ENCODE results near the gene JMJD4.

The JMJD4 gene

DNA sequence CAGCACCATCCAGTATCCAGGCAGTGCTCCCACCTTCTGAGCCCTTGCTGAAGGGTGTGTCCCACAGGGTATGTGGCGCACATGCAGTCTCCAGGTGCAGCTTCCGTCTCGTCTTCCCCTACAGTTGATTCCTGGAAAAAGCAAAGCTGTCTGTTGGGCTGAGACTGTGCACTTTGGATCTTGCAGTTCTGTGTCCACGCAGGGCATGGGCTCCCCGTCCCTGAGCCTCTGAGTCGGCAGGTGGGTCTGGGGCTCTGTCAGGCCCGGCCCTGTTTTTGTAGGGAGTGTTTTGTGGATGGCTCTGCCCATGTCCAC, 33.0 kb upstream of the JMJD4 start:
- no peak for DNase-seq

DNA sequence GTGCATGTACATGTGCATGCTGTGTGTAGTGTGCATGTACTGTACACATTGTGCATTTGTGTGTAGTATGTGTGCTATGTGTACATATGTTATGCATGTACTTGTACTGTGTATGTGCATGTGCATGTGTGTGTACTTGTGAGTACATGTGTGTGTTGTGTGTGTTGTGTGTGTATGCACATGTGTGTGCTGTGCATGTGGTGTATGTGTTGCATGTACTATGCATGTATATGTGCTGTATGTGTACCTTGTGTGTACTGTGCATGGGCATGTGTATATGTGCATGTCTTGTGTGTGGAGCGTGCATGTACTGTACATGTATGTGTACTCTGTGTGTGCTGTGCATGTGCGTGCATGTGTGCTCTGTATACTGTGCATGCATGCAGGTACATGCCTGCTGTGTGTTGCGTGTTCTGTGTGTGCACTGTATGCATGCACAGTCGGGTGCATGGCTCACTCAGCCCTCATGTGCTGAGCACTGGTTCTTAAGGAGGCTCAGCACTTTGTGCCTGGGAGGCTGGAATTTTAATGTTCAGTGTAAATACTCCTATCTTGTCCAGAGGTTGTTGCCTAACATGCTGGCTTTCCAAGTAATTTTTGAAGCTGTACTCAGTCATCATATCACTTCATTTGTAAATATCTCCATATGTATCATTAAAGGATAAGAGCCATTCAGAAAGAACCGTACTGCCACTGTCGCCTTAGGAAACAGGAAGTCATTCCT, 32.5 kb upstream of the JMJD4 start:
- no peak for DNase-seq

GRCh38 chr1:227766653-227767277, 31.7 kb upstream of the JMJD4 start:
- no peak for DNase-seq

- DNase-seq: no peak
Measured at GRCh38 chr1:227766015-227766634, 31.0 kb upstream of the JMJD4 start.

GRCh38 chr1:227765261-227766014, 30.3 kb upstream of the JMJD4 start:
- DNase-seq: no peak

DNA sequence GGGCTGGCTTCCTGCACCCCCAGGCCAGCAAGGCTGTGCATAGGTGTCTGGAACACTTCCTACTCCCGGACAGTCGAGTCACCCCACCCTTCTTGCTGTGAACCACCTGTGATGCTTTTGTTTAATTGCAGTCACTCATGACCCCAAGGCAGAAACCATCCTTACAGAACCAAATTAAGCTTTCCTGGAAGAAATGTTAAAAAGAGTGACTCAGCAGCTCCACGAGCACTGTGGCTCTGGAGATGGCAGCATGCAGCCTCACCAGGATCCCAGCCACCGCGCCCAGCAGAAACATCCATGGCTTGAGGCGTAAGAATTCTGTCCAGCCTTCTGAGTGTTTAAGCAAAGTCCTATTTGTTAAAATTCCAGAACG, 28.9 kb upstream of the JMJD4 start:
- no peak for DNase-seq

DNA sequence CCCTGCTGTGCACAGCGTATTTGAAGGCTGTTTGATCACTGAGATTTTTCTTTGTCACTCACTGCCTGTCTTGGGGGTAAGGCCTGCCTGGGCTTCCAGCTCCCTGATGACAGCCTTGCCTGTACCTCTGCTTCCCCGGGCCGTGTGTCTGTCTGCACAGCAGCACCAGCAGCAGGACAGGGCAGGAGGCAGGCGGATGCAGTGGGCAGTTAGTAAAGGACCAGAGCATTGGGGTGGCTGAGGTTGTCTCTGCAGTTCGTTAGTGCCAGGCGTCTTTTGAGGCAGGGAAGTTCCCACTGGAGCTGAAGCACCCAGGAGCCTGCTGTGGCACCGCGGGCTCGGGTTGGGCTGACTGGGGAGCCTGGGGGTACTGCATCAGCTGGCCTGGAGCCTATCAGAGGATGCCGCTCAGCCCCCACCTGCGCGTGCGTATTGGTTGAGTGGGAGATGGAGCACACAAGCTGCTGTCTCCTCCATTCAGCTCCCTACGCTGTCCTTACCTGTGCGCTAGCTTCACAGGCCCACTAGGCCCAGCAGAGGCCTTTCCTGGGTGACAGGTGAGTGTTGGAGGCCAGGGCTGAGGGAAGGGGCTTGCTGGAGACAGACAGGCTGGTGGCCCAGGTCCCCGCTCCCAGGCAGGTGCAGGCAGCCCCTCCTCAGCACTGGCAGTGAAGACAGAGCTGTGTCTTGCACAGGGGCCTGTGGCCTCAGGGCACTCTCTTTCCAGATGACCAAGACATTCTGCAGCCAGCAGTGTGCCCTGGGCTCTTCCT, 28.3 kb upstream of the JMJD4 start:
- DNase-seq: no peak

DNA sequence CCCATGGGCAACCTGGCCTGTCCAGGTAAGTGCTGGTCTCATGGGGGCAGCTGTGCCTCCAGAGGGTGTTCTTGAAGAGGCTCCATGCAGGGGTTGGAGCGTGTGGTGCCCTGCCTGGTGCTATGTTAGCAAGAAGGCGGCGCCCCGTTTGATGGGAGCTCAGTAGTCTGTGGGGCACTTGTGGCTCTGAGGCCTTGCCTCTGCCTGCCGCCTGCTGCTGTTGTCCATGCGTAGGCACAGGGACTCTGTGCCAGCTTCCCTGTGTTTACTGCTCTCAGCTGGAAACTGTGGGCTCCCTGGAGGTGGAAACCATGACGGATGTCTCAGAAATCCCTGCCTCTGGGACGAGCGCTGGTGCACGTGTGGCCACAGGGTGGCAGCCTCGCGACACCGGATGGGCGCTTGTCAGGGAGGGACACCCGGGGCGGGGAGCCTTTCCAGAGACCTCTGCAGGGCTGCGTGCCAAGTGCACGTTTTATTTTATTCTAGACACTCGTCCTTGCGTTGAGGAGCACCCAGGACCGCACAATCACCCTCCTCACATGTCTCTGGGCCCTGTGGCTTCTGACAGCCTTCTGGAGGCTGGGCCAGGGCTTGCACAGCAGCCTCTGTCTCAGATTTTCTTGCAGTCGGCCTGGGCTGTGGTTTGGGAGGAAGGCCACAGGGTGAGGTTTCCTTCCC, 27.3 kb upstream of the JMJD4 start:
- DNase-seq: peak; percentile 89

- DNase-seq: no peak
Measured at GRCh38 chr1:227761621-227762230, 26.6 kb upstream of the JMJD4 start.

GRCh38 chr1:227760377-227760776, 25.3 kb upstream of the JMJD4 start:
- no peak for DNase-seq

DNA sequence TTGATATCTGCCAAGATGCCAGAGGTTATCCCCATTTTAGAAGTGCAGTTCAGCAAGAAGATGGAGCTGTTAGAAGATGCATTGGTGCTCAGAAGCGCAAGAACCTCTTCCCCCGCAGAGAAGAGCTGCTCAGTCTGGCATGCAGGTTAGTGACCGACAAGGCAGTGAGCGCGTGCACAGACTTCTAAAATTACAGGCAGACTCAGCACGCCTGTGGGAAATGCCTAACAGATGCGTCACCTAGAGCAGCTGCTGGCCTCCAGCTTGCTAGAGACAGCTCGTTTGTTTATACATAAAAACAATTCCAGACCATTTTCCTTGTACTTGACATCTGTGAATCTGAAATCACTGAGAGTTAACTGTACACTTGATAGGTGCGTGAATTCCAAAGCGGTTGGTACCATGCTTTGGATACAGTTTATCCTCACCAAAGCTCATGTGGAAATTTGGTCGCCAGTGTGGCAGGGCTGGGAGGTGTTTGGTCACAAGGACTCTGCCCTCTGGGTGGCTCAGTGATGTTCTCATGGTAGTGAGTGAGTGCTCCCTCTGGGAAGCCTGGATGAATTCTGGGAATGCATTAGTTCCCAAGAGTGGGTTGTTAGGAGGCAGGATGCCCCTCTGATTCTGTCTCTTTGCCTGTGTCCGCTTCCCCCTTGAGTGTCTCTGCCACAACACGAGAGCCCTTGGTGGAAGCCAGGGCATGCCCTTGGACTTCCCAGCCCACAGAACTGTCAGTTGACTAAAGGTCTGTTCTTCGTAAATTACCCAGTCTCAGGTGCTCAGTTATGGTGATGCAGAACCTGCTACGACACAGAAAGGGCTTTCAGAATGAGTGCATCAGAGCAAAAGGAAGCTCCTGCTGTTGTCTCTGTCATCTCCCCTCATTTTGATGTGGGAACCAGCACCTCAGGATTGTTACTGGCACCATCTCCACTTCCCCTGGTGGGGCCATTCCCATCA, 24.5 kb upstream of the JMJD4 start:
- no peak for DNase-seq

DNA sequence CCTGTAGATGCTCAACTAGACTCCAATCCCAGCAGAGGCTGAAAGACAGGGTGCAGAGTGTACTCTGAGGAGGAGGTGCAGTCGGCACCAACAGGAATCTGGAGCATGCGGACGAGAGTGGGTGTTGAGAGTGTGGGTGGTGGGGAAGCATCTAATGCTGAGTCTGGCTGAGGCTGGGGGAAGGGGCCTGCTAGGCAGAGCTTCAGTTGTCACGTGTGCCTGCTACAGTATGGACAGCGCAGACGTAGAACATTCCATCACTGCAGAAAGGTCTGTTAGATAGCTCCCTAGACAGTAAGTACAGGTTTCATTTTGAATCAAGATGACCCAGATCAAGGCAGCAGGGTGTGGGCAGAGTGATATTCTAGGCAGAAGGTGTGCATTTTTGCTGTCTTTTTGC, 23.3 kb upstream of the JMJD4 start:
- no peak for DNase-seq

DNA sequence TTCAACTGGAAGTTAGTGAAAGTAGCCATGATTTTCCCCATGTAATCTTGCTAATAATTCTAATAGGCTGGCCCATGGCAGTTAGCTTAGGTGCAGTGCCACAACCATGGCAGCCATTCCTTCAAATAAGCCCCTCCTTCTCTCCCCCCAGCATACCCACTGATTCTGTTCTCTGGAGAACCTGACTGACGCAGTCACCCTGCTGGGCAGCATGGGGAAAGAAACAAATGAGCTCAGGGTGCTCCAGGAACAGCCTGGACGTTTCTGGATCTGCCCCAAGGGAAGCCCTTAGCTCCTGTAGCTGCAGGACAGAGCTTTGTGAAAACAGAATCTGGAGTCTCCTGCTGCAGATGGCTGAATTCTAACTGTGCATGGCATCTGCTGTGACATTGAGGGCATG, 22.7 kb upstream of the JMJD4 start:
- no peak for DNase-seq

- no peak for DNase-seq
Measured at GRCh38 chr1:227756172-227756959, 21.3 kb upstream of the JMJD4 start.

DNA sequence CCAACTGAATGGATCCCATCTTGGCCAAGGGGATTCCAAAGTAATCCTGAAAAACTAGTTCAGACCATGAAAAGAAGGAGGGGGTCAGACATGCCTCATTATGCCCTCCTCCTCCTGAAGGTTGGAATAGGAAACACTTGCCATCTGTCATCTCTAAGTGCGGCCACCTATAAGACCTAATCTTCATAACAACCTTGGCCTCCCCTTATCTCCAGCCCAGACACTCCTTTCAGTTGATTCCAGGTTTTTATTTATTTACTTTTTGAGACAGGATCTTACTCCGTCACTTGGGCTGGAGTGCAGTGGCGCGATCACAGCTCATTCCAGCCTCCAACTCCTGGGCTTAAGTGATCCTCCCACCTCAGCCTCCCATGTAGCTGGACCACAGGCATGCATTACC, 19.9 kb upstream of the JMJD4 start:
- no peak for DNase-seq

DNA sequence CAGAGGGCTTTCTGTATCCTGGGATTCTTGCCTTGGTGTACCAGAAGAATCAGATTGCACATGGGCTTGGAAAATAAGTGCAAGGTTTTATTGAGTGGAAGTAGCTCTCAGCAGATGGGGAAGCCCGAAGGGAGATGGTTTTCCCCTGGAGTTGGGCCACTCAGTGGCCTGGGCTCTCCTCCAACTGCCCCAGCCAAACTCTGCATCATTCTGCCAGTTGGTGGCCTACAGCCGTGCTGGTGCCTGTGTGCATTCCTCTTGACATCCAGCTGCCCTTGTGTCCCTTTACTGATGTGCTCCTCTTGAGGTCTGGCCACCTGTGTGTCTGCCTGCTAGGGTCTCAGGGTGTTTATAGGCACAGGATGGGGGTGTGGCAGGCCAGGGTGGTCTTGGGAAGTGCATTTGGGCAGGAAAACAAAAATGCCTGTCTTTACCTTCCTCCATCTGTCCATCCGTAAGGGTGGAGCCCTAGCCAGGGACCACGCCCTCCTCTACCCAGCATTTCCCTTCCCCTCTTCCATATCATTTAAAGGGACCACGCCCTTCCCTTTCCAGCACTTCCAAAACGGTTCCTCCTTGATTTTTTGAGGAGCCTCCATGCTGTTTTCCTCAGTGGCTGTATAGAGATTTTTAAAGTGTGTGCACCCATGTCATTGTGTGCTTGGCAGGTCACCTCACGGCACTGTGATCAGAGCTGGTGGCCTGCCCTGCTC, 19.1 kb upstream of the JMJD4 start:
- no peak for DNase-seq

DNA sequence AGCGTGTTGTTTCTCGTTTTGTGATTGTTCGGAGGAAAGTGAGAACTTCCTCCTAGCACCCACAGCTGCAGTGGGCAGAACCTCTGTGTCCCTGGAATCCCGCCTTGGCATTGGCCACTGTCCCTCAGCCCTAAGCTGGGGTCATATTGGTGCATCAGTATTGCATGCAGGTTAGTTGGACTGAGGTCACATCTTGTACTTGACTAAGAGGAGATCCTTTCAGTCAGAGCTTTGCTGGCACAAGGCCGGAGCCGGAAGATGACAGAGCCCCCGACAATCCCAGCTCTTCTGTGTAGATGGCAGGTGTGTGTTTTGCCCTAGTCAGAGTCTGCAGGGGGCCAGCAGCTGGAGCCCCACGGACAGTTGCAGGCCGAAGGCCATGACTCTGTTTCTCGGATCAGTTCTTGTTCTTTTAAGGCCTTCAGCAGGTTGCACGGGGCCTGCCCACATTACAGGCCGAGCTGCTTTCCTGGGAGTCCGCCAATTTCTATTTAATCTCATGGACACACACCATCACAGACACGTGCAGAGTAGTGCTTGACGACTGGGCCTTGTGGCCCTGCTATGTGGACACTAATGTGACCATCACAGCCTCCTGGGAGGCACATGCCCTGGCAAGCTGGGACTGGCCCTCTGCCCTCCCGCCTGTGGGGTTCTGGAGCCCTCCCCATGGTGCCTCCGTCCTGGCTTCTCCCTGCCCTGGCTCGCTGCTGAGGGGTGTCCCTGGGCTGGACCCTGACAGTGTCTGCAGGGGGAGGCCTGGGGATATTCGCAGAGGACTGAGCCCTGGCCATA, 15.0 kb upstream of the JMJD4 start:
- DNase-seq: no peak

DNA sequence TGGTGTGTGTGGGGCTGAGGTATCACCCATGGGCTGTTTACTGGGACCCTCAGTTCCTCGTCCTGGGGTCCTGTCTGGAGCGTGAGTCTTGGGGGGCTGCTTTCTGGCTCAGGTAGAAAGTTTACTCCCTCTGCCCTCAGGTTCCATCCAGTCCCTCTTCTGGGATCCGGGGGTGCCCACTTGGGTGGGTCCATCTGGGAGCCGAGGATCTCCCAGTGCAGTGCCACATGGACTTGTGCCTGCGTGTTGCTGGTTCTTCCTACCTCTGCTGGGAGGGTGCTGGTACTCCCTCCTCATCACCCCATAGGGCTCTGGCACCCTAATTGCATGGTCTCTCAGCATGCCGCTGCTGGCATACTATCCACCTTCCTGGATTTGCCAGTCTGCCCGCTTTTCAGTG, 14.1 kb upstream of the JMJD4 start:
- DNase-seq: no peak

All from GOT3 (cell line).